HG02798 (cell line): Measurements from ENCODE around the gene MVD.

ENCODE experiments used
- ATAC-seq: cut with Tn5 transposase; IDR thresholded peaks from one replicate; pipeline ENCODE4 v1.9.1; 2021; ENCODE audit warnings: mild to moderate bottlenecking; ENCODE audit not compliant: unreplicated experiment, poor library complexity

MVD gene

GRCh38 chr16:88631384-88631783, 31.5 kb downstream of the MVD start:
- ATAC-seq, result no peak

DNA sequence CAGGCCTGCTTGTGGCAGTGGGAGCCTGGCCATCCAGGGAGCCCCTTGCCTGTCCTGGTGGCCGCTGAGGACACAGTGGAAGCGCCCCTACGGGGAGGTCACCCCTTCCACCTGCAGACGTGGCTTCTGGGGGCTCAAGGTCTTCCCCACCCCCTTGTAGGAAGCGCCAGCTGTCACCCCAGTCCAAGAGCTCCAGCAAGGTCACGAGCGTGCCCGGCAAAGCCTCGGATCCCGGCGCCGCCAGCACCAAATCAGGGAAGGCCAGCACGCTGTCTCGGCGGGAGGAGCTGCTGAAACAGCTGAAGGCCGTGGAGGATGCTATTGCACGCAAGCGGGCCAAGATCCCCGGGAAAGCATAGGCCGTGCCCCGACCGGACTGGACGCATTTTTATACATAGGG, 31.9 kb downstream of the MVD start:
- no peak for ATAC-seq

- ATAC-seq, result no peak
These were observed 32.5 kb downstream of the MVD start for GRCh38 chr16:88630433-88630832.

- ATAC-seq, result no peak
These were observed 33.1 kb downstream of the MVD start for GRCh38 chr16:88629835-88630234.

GRCh38 chr16:88628512-88628974, 34.3 kb downstream of the MVD start:
- no peak for ATAC-seq

GRCh38 chr16:88627531-88628411, 35.1 kb downstream of the MVD start:
- ATAC-seq, result no peak

DNA sequence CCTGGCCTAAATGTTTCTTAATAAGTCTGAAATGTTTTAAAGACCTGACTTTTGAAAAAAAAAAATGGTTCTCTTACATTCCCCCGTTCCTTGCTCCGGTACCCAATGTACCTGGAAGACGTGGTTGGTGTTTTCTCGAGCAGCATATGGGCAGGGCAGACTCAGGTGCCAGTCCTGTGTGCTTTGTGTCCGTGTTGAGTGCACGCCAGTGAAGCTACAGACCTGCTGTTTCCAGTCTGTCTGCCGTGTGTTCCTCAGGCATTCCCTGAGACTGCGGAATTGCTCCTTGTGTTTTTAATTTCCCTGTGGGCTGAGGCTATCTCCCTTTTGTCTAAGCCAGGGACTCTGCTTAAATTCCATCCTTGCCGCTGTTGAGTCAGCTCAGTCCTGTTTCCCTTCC, 36.2 kb downstream of the MVD start:
- ATAC-seq, result no peak

- no peak for ATAC-seq
These were observed 37.8 kb downstream of the MVD start for GRCh38 chr16:88624977-88625576.

- no peak for ATAC-seq
These were observed 38.4 kb downstream of the MVD start for GRCh38 chr16:88624481-88624880.

- no peak for ATAC-seq
These were observed 39.0 kb downstream of the MVD start for GRCh38 chr16:88623858-88624257.

- ATAC-seq, result no peak
These were observed 40.0 kb downstream of the MVD start for GRCh38 chr16:88622866-88623265.

DNA sequence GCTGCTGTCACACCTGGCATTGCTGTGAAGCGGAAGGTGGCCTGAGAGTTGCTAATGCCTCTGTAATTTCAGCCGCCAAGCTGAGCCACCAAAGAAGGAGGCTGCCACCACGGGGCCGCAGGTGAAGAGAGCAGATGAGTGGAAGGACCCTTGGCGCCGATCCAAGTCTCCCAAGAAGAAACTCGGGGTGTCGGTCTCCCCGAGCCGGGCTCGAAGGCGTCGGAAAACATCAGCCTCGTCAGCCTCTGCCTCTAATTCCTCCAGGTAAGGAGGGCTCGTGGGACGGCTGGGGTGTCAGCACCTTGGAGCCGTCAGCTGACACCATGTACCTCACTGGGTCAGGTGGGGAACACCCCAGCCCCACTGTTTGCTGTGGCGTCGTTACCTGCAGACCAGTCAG, 40.8 kb downstream of the MVD start:
- ATAC-seq, result no peak

GRCh38 chr16:88619859-88620815, 42.8 kb downstream of the MVD start:
- no peak for ATAC-seq

DNA sequence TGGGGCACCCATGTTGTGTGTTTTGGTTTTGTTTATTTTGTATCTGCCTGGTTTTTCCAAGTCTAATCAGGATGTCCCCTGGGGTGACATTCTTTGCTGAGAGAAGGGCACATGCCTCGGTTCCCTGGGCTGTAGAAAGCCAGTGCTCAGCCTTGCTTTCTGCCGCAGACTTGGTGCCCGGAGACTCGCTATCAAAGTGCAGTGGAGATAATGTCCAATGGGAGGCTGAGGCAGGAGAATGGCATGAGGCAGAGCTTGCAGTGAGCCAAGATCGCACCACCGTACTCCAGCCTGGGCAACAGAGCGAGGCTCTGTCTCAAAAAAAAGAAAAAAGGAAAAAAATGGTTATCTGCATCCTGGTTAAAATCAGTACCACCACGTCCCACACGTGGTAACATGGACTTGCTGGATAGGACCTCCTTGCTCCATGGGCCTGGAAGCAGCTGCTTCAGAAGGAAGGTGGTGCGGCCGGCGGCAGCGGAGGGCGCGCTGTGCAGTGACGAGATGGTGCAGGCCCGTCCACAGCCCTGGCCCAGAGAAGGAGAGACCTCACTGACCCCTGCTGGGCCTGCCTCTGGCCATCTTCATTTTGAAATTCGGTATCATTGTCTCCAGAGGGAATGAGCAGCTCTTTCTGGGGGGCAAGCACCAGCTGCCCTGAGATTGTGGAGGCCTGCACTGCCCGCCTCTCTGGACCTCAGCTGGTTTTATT, 43.8 kb downstream of the MVD start:
- ATAC-seq, result no peak

DNA sequence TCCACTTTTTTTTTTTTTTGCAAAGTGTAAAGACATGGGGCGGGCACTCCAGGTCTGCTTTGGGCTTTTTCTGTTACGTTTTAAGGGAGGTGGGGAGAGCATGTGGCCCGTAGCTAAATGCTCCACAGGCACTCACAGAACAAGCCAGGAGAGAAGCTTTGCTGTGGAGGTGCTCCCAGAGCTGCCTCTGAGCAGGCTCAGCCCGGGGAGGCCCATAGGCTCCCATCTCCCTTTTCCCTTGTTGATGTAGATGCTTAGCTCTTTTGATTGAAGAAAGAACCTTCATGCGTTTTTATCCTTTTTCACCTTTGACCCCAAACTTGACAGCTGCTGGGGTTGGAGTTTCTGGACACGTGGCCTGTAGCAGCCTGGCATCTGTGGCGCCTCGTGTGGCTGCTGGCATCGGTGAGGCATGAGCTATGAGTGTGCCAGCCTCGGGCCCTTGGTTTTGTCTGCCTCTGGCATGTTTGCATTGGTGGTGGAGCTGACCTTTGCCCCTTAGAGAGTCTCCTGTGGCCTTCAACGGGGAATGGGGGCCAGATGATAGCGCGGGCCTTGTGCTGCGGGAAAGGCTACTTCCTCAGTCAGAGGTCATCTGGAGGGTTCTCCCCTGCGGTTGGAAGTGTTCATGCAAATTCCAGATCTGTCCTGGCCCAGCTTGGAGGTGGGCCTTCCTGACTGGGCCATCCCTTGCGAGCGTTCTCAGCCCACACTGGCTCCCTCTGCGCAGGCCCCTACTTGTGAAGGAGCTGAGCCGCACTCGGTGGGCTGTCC, 44.5 kb downstream of the MVD start:
- no peak for ATAC-seq

DNA sequence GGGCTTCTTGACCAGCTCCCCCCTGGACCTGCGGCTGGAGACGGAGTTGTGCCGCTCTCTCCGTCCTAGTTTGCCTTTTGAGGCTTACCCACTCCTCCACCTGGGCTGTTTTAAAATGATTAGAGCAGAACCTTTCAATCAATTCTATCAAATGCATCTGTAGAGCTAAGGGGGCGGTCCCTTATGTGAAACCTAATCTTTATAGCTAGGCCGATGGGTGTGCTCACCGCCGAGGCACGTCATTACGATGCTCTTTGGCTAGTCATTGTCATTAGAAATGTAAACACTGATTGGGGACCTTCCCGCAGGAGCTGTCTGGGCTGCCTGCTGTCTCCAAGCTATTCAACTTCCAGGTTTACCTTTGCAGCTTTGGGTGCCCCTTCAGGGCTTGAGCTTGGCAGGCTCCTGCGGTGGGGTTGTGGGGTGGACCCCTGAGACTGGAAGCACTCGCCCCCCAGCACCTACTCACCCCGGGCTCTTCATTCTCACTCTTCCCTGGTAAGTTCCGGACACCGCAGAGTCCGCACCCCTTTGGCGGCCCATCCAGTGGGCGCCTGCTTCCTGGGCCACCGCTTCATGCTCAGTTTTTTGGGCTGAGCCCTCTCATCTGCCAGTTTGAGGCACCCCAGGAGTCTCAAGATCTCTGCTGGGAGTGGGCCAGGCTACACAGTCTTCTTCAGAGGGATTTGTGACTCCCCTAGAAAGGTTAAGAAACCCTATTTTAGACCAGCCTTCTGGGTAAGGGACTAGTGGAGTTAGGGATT, 45.4 kb downstream of the MVD start:
- ATAC-seq, result no peak

DNA sequence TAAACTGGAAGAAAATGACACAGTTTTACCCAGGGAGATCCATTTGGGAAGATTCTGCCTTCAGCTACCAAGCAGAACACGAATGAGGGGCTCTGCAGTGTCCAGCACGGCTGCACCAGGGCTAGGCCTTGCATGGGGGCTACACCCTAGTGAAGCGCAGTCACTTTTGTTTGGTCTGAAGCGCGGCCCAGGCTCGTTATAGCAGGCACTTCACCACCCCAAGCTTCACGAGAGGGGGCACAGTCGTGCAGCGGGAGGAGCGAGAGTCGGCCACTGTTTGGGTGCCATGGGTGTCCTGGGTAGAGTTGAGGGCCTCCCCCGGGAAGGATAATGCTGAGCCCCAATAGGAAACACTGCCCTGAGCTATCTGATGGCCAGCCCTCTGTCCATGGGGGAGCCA, 46.2 kb downstream of the MVD start:
- ATAC-seq, result no peak

DNA sequence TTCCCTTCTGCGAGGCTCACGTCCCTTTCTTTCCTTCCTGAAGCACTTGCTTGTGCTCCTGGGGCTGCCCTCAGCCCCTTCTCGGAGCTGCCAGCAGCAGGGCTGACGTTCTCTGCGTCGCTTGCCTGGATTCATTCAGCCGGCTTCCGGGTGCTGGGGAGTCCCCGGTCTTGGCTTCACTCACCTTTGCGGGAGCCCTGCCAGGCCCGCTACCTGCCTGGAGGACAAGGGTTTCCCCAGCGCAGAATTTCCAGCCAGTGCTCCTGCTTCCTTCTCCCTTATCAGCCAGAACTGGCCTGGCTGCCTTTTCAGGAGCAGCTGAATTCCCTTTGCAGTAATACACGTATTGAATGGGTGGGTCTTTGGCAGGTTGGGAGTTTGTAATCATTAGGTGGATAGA, 46.6 kb downstream of the MVD start:
- no peak for ATAC-seq
